CD4-positive, alpha-beta T cell (primary cell): ENCODE results near the gene TBC1D22B. TPM values are rescaled to one million over a fixed set of nuclear protein-coding genes. Genes with fewer than 3 reads are reported as not detected.

Experiments
- ATAC-seq: fragments of 200-7000 bp; cut with Tn5 transposase; one replicate; pipeline ENCODE4 v1.10.0; 2022; ENCODE audit warnings: mild to moderate bottlenecking; ENCODE audit not compliant: poor library complexity
- CTCF ChIA-PET: fragments of 350-600 bp; sonication (Branson Sonifier 250); formaldehyde crosslinking; loops from one replicate; lab custom pipeline; 2021; ENCODE audit warnings: antibody characterized with exemption, inconsistent platforms; lab: Charles Lee
- POLR2A ChIA-PET: fragments of 350-600 bp; sonication (Branson Sonifier 250); formaldehyde crosslinking; loops from one replicate; lab custom pipeline; 2021; ENCODE audit warnings: antibody characterized with exemption, inconsistent platforms; lab: Charles Lee
- DNase-seq, 14 experiments: peaks; one replicate each; pipeline ENCODE4 v3.0.0-alpha.2; 2013 to 2020; ENCODE audit warnings: mixed read lengths in 2 of 14
- H3K27ac ChIP-seq, 2 donors: one replicate each; pipeline versions ENCODE4 v1.5.1 to v1.7.0; 2013; ENCODE audit warnings: low read length in 2 of 2, low read depth in 1 of 2, mild to moderate bottlenecking in 1 of 2
- H3K27me3 ChIP-seq, 2 experiments: 1 replicate in 1 of 2; 2 replicates in 1 of 2; pipeline versions ENCODE4 v1.6.1 to v1.7.0; 2013; ENCODE audit warnings: low read length in 2 of 2, control low read depth in 1 of 2, mild to moderate bottlenecking in 1 of 2, moderate library complexity in 1 of 2; ENCODE audit not compliant: insufficient read depth in 2 of 2, control insufficient read depth in 1 of 2
- H3K36me3 ChIP-seq: one replicate; pipeline ENCODE4 v1.6.1; 2013; ENCODE audit warnings: low read length, control low read depth; ENCODE audit not compliant: insufficient read depth
- H3K4me1 ChIP-seq: one replicate; pipeline ENCODE4 v1.6.1; 2013; ENCODE audit warnings: low read length, control low read depth; ENCODE audit not compliant: insufficient read depth
- H3K4me3 ChIP-seq: one replicate; pipeline ENCODE4 v1.5.1; 2013; ENCODE audit warnings: mild to moderate bottlenecking, low read length, moderate library complexity
- H3K9me3 ChIP-seq, 2 experiments: 1 replicate in 1 of 2; 2 replicates in 1 of 2; pipeline versions ENCODE4 v1.6.1 to v1.7.0; 2013; ENCODE audit warnings: low read length in 2 of 2, mild to moderate bottlenecking in 2 of 2, control low read depth in 1 of 2, moderate library complexity in 1 of 2; ENCODE audit not compliant: control insufficient read depth in 1 of 2, insufficient read depth in 1 of 2
- H3K27ac Mint-ChIP-seq: one replicate; pipeline ENCODE4 v1.8.0; 2020; ENCODE audit warnings: mixed read lengths
- H3K27me3 Mint-ChIP-seq: one replicate; pipeline ENCODE4 v1.8.0; 2021; ENCODE audit warnings: mixed read lengths
- H3K36me3 Mint-ChIP-seq: one replicate; pipeline ENCODE4 v1.8.0; 2021; ENCODE audit warnings: low read depth, mixed read lengths
- H3K4me1 Mint-ChIP-seq: one replicate; pipeline ENCODE4 v1.8.0; 2021; ENCODE audit warnings: low read depth, mixed read lengths
- H3K4me3 Mint-ChIP-seq: one replicate; pipeline ENCODE4 v1.8.0; 2020; ENCODE audit warnings: mild to moderate bottlenecking, mixed read lengths
- H3K9me3 Mint-ChIP-seq: one replicate; pipeline ENCODE4 v1.8.0; 2020; ENCODE audit warnings: mixed read lengths
- intact Hi-C, 2 experiments: fragments of 100-400 bp; cut with DNase I in 1 of 2; cut with micrococcal nuclease in 1 of 2; formaldehyde crosslinking; loops; one replicate each; pipeline versions ENCODE4 v1.15.1 to v1.9.0; 2023 to 2025; cut with DNase I, micrococcal nuclease
- total RNA-seq, 174 experiments: library from RNA in 2 of 174; stranded (reverse) in 2 of 174; gene quantifications; one replicate each; pipeline ENCODE4 v1.2.3 and lab custom pipeline; 2021 to 2026
- TF ChIP-seq, protein P1 (sequence below): fragments of 200-600 bp; IDR thresholded peaks from one replicate; pipeline ENCODE4 v1.8.0; 2022; ENCODE audit warnings: antibody characterized with exemption, mild to moderate bottlenecking

Gene TBC1D22B
- total RNA-seq, 2 experiments from 2014 or later: 5.9 to 6.6 TPM

DNA sequence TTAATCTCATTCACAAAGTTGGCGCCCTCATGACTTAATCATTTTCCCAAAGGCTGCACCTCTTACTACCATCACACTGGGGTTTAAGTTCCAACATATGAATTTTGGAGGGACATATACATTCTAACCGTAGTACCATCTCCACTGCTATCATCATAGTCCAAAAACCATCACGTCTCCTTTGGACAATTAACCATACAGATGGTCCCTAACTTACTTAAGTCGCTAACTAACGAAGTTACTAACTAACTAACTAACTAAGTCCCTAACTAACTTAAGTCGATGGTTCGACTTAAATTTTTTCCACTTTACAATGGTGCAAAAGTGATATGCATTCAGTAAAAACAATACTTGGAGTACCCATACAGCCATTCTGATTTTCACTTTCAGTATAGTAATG is 24.0 kb upstream of the TBC1D22B start:
- H3K36me3 Mint-ChIP-seq: no peaks in the 10 kb centered on the region
- DNase-seq (no peak), ATAC-seq (no peak)
- Histone ChIP-seq H3K9me3 (no peaks in the 10 kb centered on the region), H3K36me3 (no peaks in the 10 kb centered on the region), H3K27me3 (no peaks in the 10 kb centered on the region), H3K4me3 (no peak overlapping the region), H3K4me1 (no peaks in the 10 kb centered on the region), H3K27ac (no peak overlapping the region)
- TF ChIP-seq, protein P1, sequence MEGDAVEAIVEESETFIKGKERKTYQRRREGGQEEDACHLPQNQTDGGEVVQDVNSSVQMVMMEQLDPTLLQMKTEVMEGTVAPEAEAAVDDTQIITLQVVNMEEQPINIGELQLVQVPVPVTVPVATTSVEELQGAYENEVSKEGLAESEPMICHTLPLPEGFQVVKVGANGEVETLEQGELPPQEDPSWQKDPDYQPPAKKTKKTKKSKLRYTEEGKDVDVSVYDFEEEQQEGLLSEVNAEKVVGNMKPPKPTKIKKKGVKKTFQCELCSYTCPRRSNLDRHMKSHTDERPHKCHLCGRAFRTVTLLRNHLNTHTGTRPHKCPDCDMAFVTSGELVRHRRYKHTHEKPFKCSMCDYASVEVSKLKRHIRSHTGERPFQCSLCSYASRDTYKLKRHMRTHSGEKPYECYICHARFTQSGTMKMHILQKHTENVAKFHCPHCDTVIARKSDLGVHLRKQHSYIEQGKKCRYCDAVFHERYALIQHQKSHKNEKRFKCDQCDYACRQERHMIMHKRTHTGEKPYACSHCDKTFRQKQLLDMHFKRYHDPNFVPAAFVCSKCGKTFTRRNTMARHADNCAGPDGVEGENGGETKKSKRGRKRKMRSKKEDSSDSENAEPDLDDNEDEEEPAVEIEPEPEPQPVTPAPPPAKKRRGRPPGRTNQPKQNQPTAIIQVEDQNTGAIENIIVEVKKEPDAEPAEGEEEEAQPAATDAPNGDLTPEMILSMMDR: no peak
- ChIA-PET CTCF (no interaction called here), POLR2A (no interaction called here)
- no peaks in the 10 kb centered on the region for H3K27me3 Mint-ChIP-seq
- no peak overlapping the region for H3K27ac Mint-ChIP-seq
- H3K4me3 Mint-ChIP-seq: no peak overlapping the region
- H3K9me3 Mint-ChIP-seq: no peaks in the 10 kb centered on the region
- intact Hi-C loops: no loop called here
- H3K4me1 Mint-ChIP-seq: no peaks in the 10 kb centered on the region

DNA sequence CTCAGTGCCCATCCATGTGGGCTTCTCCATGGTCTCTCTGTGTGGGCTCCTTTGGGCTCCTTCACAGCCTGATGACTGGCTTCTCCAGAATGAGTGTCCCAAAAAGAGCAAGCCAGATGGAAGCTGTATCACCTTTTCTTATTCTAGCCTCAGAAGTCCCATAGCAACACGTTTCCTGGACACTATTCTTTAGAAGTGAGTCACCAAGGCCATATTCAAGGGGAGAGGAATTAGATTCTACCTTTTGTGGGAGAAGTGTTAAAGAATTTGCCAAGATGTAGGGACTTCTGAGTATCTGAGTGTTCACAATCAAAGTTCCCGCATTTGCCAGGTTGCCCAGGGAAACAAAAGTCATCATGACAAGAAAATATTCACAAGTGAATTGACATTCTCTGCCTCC is 20.7 kb upstream of the TBC1D22B start:
- POLR2A ChIA-PET: no interaction called here

DNA sequence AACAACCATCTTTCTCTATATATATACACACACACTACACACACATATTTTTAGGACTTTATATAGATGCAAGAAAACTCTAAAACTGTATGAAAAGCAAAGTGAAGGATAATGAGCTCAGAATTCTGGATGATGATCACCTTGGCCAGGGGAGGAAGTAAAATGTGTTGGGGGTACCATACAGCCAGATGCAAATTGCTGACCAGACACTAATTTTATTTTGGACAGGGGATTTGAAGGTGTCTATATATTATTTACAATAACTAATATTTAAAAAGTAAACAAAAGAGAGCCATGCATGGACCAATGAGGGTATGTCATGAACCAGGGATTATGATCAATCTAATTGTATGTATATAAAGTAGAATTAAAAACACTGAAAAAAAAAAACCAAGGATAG is 19.8 kb upstream of the TBC1D22B start:
- Histone ChIP-seq H3K27ac (no peak overlapping the region), H3K4me1 (peaks cover 10% of the 10 kb centered on the region), H3K36me3 (no peaks in the 10 kb centered on the region), H3K9me3 (no peaks in the 10 kb centered on the region), H3K4me3 (no peak overlapping the region), H3K27me3 (no peaks in the 10 kb centered on the region)
- DNase-seq: no peak
- ChIA-PET CTCF (interaction anchor here (1.2 kb wide), 1 partner anchor 20 kb away, joined by 3 read pairs; the partner anchor contains the start of genes TBC1D22B and TMEM217), POLR2A (no interaction called here)
- Mint-ChIP-seq H3K27ac (no peak overlapping the region), H3K4me3 (no peak overlapping the region), H3K36me3 (no peaks in the 10 kb centered on the region), H3K27me3 (no peaks in the 10 kb centered on the region), H3K9me3 (no peaks in the 10 kb centered on the region), H3K4me1 (peaks cover 12% of the 10 kb centered on the region)
- ATAC-seq: no peak
- intact Hi-C loops: no loop called here
- TF ChIP-seq, protein P1: no peak

More for the DNA sequence above, 20.7 kb upstream of the TBC1D22B start:
- Mint-ChIP-seq H3K27ac (no peak overlapping the region), H3K36me3 (no peaks in the 10 kb centered on the region), H3K4me3 (no peak overlapping the region), H3K4me1 (peaks cover 12% of the 10 kb centered on the region), H3K27me3 (no peaks in the 10 kb centered on the region), H3K9me3 (no peaks in the 10 kb centered on the region)
- Histone ChIP-seq H3K36me3 (no peaks in the 10 kb centered on the region), H3K9me3 (no peaks in the 10 kb centered on the region), H3K27me3 (no peaks in the 10 kb centered on the region), H3K27ac (no peak overlapping the region), H3K4me1 (peaks cover 10% of the 10 kb centered on the region), H3K4me3 (no peak overlapping the region)
- TF ChIP-seq, protein P1: no peak
- intact Hi-C loops: no loop called here
- ATAC-seq (no peak), DNase-seq (no peak)
- CTCF ChIA-PET: no interaction called here
